ENCODE results near the gene EPN2.

Gene EPN2

DNA sequence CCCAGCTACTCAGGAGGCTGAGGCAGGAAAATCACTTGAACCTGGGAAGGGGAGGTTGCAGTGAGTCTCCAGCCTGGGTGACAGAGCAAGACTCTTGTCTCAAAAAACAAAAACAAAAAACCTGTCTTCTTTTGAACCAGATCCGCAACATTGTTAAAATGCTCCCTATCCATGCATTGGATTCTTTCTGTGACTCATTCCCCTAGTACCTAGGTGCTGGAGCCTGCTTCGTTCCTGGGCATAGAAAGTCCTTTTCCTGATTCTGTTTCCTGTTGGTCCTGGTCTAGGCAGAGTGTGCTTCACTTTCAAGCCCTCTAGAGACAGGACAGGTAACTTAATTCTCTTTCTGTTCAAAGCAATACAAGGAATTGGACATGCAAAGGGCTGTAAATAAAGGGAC is 5.2 kb downstream of the EPN2 start:
- no peak for DNase-seq

- DNase-seq = no peak
Measured at GRCh38 chr17:19242926-19243325, 5.8 kb downstream of the EPN2 start.

DNA sequence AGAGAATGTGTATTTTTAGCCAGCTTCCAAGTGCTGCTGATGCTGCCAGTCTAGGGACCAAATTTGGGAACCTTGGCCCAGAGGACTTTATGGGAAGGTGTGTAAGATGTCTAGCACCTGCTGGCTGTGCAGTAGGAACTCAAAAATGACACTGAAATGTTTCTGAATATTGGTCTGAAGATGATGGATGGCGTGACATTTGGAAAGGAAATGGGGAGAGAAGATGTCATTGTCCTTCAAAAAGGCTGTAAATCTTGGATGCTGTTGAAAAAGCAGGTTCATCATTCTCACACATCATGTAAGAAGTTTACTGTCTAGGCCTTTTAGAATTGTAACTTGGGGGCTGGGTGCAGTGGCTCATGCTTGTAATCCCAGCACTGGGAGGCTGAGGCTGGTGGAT is 6.7 kb downstream of the EPN2 start:
- DNase-seq = no peak

DNA sequence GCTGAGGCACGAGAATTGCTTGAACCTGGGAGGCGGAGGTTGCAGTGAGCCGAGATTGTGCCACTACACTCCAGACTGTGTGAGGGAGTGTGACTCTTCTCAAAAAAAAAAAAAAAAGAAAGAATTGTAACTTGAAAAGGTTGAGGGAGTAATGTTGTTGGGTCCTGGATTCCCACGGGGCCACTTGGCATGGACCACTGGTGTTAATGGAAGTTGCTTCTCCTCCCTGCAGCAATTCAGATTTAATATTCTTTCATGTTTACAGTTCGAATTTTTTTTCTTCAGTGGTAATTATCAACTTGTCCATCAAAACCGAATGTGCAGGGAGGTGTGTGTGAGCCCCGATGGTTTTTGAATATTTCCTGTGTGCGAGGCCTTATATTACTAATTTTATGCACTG is 7.2 kb downstream of the EPN2 start:
- no peak for DNase-seq

DNA sequence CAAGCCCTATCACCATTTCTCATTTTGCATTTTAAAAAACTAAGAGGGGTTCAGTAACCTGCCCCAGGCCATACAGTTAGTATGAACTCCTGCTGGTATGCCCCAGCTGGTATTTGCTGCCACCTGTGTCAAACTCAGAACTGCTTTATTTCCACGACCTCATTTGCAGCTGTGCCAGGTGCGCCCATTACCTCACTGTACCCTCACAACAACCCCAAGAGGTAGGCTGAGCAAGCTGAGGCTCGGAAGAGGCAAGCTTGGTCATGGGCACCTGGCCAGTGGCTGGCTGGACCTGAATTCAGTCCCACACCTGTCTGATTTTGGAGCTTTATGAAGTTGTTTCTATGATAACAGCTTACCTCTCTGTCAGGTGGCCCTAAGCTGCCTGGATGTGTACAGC is 7.6 kb downstream of the EPN2 start:
- no peak for DNase-seq

- DNase-seq = no peak
Measured at GRCh38 chr17:19247473-19247872, 10.3 kb downstream of the EPN2 start.

DNA sequence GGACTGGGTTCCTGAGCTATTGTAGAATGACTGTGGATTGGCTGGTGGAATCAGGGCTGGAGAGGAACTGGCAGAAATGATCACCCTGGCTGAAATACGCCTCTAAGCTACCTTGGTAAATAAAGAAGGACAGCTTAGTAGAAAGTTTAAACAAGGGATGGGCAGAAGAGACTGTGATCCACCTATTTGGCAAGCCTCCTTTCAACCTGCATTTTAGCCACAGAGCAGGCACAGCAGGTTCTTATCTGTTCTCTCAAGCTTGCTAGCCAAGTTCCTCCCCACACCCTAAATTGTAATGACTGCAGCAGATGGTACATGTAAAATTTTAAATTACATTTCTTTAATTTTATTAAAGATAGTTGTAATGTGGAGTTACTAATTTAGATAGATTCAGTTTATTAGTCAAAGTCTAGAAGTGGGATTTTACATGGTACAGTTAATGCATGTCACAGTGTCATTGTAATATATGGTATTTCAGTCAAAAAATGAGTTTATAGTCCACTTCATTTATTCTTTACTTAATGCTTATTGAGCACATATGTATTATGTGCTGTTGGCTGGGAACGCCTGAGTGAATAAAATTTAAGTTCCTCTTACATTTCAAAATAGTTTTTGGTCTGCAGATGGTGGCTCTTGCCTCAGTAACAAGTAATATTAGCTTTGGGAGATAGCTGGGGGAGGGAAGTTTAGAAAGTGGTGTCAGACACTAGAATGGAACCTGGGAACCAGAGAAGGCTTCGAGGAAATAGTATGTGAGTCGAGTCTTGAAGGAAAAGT is 11.2 kb downstream of the EPN2 start:
- DNase-seq = no peak

- DNase-seq = no peak
Measured at GRCh38 chr17:19248928-19249574, 11.9 kb downstream of the EPN2 start.

- no peak for DNase-seq
Measured at GRCh38 chr17:19249681-19250080, 12.5 kb downstream of the EPN2 start.

- no peak for DNase-seq
Measured at GRCh38 chr17:19250421-19251173, 13.4 kb downstream of the EPN2 start.

DNA sequence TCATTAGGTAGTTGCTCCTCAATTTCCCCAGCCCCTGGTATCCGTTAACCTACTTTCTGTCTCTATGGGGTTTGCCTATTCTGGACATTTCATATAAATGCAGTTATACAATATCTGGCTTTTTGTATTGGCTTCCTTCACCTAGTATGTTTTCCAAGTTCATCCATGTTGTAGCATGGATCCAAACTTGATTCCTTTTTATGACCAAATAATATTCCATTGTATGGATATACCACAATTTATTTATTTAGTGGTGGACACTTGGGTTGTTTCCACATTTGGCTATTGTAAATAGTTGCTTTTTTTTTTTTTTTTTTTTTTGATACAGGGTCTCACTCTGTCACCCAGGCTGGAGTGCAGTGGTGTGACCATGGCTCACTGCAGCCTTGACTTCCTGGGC is 15.9 kb downstream of the EPN2 start:
- DNase-seq = no peak

GRCh38 chr17:19254651-19255050 is 17.5 kb downstream of the EPN2 start:
- DNase-seq = no peak

- no peak for DNase-seq
Measured at GRCh38 chr17:19255279-19255678, 18.1 kb downstream of the EPN2 start.

- no peak for DNase-seq
Measured at GRCh38 chr17:19258371-19258770, 21.2 kb downstream of the EPN2 start.

- DNase-seq = no peak
Measured at GRCh38 chr17:19260958-19261357, 23.8 kb downstream of the EPN2 start.

- no peak for DNase-seq
Measured at GRCh38 chr17:19261426-19261825, 24.3 kb downstream of the EPN2 start.

GRCh38 chr17:19262650-19263631 is 25.8 kb downstream of the EPN2 start:
- peak; percentile 15 for DNase-seq

GRCh38 chr17:19263641-19264051 is 26.5 kb downstream of the EPN2 start:
- DNase-seq = no peak

- no peak for DNase-seq
Measured at GRCh38 chr17:19264268-19264667, 27.1 kb downstream of the EPN2 start.

DNA sequence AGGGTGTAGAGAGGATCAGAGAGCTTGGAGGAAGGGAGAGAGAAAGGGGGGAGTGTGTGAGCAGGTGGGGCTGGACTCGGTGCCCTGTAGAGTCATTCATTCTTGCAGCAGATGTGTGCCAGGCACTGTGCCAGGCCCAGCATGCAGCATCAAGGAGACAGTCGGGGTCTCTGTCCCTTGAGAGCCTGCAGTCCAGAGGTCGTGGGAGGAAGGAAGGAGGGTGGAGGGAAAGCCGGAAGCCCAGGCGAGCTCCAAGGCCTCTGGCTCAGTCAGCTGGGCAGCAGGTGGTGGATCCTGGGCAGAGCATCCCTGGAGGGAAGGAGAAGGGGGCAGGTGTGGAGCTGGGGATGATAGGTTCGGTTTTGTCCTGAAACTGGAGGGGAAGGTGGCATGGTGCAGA is 27.5 kb downstream of the EPN2 start:
- DNase-seq = no peak

DNA sequence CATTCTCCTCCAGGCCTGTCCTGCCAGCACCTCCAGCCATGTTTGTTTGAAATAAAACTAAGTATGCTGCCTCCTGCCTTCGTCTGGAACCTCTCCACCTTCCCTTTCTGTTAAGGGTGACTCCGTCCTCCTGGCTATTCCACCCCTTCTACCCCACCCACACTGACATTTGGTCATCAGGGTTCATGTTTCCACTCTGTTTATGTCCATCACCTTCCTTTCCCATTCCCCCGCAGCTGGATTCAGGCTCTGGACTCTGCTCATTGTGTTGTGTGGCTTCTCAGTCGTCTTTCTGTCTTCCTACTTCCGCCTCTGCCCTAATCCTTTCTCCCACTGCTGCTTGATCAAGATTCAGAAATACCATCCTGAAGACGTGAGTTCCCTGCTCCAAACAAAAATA is 28.6 kb downstream of the EPN2 start:
- no peak for DNase-seq

DNA sequence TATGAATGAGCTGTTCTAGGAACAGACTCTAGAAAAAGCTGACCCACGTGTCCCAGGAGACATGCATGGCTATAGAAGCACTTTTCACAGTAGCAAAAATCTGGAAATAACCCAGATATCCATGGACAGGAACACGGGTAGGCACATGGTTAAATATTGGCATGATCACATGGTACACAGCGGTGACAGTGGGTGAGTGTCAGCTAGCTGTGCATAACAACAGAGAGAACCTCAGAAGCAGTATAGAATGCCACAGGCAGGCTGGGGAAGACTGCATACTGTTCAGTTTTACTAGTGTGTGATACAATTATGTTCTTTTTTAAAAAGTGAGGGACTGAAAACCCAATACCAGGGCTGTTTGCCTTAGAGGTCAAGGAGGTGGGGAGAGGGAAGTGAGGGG is 31.4 kb downstream of the EPN2 start:
- DNase-seq = no peak

DNA sequence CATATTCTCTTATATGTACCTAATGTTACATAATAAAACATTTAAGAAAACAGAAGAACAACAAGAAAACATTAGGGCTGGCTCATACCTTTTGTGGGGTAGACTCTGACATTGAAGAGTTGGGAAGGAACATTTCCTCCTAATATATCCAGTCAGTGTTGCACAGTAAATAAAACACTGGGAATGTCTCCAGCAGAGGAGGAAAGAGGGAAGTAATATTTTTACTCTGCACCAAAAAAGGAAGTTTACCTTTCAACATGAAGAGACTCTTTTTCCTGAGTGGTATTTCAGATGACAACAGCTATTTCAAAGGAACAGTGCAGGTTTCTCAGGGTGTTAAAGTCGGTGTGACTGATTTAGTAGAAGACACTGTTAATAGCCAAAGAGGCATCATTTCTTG is 31.9 kb downstream of the EPN2 start:
- DNase-seq = no peak

All from stimulated activated CD4-positive, alpha-beta T cell treated with anti-CD3 and anti-CD28 coated beads, Interleukin-4, amount 100 ng/mL, for 24 hours (primary cell).